HG03097 (cell line): Measurements from ENCODE around the gene CAV2.
A peak's percentile ranks its signal among the peaks of the same experiment; 100 is the strongest.

Source experiments
- ATAC-seq: cut with Tn5 transposase; IDR thresholded peaks from one replicate; pipeline ENCODE4 v1.9.1; 2021; ENCODE audit not compliant: unreplicated experiment, low FRiP score

CAV2 gene

GRCh38 chr7:116521046-116521664, 21.6 kb downstream of the CAV2 start:
- ATAC-seq: no peak

DNA sequence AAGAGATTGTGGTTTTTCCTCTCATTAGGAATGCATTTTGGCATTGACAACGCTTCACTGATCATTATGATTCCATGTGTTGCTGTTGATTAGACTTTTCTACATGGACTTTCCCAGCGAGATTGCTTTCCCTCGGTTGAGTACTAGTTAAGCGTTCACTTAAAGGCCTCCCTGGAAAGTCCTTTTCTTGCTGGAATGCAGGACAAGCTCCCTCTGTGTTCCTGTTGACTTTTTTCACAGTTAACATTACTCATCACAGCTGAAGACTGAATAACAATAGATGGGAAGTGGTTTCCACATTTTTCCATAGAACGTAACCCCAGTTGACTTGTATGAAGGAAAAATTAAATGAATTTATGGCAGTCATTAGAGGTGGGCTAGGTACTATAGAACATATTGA, 22.7 kb downstream of the CAV2 start:
- no peak for ATAC-seq

DNA sequence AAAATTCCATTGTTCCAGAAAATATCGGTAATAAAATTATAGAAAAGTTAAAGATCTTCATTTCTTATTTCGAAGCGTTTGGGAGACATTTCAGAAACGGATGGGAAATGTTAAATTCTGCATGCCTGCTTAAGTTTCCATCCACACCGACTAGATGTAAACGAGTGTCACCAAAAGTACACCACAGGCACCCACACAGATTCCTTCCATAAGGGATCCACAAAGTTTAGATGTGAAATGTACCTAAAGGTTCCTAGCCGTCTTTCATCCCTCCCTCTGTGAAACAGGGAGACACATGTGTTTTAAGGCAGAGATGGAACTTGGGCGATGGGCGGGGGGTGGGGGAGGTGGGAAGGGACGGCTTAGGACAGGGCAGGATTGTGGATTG, 24.7 kb downstream of the CAV2 start:
- no peak for ATAC-seq

DNA sequence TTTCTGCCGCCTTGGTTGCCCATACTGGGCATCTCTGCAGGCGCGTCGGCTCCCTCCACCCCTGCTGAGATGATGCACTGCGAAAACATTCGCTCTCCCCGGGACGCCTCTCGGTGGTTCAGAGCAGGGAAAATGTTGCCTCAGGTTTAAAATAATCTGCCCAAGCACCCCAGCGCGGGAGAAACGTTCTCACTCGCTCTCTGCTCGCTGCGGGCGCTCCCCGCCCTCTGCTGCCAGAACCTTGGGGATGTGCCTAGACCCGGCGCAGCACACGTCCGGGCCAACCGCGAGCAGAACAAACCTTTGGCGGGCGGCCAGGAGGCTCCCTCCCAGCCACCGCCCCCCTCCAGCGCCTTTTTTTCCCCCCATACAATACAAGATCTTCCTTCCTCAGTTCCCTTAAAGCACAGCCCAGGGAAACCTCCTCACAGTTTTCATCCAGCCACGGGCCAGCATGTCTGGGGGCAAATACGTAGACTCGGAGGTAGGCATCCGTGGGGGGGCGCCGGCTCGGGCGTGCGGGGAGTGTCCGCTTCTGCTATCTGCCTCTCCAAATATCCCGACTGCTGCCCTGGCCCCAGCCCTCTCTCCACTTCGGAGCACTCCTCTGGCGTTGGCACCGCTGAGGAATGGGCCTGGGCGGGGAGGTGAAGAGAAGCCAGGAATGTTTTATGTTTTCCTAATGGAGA, 25.2 kb downstream of the CAV2 start, which contains the start of gene CAV1:
CAV1 (plus strand) TSS at position 428 of the 689 bp plus-strand sequence; CDS start at position 455, 27 bp downstream.
- no peak for ATAC-seq

DNA sequence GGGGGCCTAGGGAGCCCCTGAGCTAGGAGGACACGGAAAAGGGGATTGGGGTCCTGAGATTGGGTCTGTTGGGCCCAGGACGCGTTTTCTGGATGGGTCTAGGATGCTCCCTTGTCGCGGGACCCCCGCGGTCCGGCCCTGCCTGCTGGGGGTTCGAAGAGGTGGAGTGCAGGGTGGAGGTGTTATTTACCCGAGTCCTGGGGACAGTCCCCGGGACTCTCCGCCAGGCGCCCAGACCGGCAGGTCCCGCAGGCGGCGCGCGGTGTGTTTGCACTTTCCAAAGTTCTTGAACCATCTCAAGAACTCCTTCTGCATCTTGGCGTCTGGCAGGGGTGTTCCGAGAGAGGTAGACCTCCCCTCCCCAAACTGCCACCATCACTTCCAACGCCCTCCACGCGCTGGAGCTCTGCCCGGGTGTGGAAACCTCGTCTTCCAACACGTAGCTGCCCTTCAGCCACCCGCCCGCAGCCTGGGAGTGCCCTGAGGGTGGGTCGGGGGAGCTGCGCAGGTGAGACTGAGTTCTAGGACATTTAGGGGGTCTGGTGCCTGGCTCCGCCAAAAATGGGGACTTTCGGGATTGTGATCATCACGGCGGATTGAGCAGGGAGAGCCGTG, 25.9 kb downstream of the CAV2 start:
- no peak for ATAC-seq

DNA sequence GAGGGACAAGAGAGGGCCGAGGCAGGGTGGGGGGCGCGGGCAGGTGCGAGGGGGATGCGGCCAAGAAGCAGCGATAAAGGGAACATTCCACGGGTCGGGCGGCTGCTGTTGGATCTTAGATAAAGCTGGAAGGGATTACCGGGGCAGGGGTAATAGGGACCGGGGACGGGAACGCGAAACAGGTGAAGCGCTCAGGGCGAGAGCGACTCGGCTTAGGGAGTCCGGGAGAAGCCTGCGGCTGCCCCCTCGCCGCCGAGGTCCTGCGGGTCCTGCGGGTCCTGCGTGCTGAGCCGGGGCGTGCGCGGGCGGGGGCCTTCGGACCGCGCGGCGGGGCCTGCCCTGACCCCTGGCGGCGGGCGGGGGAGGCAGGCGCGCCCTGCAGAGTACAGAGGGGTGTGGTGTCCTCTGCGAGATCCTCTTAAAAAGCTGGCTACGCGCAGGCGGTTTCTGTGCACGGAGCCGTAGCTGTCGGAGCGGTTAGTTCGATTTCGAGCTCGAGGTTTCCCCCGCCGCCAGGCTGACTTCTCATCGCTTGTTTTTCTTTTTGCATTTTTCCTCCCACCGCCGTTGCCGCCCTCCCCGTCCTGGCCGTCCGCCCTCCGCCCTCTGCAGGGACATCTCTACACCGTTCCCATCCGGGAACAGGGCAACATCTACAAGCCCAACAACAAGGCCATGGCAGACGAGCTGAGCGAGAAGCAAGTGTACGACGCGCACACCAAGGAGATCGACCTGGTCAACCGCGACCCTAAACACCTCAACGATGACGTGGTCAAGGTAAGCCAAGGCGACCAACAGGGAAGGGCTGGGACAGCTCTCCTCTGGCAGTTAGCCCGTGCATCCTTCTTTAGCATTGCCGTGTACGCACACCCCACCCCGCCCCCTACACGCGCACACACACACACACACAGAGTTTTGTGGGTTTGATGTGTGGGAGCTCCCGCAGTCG, 26.6 kb downstream of the CAV2 start:
- ATAC-seq: peak; percentile 96

DNA sequence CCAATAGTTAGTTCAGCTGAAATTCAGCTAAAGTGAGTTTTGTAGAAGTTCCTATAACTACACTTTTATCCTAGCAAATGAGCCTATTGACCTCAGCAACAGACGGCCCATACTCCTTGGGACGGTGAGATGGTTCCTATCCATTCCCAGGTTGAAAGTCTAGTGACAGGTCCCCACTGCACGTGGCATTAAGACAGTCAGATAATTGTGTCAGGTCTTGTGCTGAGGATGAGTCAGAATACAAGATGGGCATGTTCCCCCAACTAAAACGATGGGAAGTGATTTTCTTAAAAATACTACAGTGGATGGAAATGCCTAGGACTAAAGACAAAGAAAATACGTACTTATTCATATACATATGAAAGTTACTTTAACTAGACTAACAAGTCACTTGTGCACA, 27.4 kb downstream of the CAV2 start:
- no peak for ATAC-seq

DNA sequence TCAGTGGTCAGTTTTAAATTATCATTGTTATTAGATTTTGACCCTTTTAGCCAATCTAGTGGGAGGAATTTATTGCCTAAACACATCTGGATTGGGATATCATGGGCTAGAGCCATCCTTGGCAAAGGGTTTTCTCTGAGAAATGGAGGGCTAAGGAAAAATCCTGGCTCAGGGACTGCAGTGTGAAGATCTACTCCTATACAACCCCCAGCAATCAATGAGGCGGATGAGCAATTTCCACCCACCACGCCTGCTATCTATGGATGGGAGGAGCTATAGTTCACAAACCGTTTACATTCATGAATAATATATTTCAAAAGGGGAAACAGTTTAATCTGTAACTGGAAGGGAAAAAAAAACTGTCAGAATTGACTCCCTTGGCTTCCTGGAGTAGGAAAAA, 28.0 kb downstream of the CAV2 start:
- ATAC-seq: no peak

DNA sequence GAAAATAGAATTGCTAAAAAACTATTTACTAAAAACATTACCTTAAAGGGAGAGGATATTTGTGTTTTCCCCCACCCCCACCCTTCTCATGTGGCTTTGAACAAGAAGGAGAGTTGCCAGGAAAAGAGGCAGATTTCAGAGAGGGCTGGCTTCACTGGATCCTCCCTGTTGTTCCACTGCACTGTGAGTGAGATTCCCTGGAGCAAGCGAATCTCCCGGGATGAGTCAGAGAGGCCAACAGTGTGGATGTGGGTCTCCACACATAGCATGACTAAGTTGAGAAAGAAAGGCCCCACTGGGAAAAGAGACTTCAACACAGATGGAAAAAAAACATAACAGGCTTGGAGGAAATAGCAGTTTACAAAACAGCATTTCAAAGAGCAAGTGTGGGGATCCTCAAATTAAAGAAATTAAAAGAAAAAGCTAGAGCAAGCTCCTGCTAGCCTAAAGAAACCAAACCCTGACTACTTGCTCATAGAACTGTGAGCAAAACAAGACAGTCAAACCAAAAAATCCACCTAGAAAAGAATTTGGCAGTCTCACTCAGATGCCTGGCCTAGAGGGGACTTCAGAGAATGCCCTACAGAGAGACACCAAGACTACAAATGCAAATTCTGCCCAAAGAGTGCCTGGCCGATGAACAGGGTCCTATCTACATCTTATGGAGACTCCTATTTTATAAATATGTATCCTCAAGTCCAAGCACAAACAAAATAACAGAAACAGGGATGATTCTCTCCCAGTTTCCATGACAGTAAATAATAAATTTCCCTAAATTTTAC, 28.7 kb downstream of the CAV2 start:
- ATAC-seq: no peak

DNA sequence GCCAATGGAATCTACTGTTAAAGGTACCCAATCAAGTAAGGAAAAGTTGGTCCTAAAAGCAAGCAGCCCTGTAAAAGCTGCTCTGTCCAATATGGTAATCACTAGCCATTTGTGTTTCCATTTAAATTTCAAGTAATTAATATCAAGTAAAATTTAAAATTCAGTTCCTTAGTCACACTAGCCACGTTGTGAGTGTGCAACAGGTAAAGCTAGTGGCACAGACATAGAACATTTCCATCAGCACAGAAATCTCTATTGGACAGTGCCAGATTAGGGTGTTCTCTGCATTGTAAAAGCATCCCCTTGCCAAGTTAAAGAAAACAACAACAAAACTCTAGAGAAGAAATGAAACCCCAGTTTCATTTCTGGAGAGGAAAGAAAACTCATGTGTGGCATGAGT, 29.7 kb downstream of the CAV2 start:
- no peak for ATAC-seq

DNA sequence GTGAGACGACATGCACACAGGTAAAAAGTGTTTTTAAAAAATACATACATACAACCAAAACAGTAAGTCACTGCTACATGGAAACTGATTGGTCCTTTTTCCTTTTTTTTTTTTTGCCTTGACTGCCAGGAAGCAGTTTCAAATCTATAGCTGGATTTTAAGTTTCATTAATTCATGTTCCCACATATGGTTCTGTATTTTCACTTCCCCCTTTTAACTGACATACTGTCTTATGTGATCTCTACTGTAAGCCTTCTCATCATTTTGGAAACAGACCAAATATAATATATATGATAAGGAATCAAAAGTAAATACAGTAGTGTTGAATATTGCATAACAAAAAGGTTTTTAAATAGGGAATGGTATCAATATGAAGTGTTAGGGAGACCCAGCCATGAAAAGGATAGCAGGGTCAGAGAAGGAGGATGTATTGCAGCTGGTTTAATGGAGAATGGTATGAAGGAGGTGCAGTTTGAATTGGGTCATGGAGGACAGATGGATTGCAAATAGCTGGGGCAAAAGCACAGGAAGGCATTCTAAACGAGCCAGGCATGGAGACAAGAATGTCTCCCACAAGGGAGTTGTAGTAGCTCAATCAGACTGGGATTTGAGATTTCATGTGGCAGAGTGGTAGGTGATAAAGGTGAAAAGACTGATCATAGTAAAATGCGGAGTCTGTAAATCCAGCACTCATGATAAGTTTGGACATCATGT, 30.7 kb downstream of the CAV2 start:
- no peak for ATAC-seq

DNA sequence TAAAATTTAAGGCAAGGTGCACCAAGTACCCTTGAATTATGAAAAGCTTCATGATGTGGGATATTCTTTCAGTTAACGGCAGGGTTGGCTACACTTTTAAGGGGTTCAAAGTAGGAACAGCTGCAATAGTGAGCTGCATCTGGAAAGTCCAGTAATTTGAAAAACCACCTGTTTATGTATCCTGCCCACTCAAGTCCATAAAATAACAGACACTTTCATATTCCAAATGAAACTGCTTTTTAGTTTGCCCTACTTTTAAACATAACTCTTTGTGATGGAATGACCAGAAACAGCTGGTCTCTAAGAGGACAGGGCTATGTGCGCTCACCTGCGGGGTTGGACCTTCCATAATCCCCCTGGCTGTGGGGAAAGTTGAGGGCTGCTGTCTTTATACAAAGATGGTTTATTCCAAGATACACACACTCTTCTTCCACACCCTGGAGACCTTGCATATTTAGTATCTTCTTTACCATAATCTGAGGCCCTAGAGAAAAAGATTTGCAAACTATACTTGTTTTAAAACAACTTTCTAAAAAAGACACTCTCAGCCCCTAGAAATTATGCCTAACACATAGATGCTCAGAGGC, 32.7 kb downstream of the CAV2 start:
- no peak for ATAC-seq

GRCh38 chr7:116534790-116535189, 35.3 kb downstream of the CAV2 start:
- no peak for ATAC-seq

- ATAC-seq: no peak
Measured at GRCh38 chr7:116535416-116535815, 35.9 kb downstream of the CAV2 start.

DNA sequence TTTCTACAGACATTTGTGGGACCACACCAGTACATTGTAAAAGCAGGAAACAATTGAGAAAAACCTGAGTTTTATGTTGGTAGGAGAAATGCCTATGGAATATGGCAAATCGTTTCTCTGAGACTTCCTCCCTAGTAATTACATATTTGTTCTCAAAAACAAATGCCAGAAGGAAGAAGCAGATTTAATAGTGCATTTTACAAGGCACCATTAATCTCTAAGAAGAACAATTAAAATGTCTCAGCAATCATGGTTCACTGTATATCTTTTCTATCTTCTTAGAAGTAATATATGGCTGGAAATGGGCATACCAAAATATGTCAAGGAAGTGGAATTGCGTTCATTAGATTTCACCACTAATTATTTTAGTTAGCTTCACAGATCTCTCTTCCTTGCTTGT, 38.6 kb downstream of the CAV2 start:
- ATAC-seq: no peak

DNA sequence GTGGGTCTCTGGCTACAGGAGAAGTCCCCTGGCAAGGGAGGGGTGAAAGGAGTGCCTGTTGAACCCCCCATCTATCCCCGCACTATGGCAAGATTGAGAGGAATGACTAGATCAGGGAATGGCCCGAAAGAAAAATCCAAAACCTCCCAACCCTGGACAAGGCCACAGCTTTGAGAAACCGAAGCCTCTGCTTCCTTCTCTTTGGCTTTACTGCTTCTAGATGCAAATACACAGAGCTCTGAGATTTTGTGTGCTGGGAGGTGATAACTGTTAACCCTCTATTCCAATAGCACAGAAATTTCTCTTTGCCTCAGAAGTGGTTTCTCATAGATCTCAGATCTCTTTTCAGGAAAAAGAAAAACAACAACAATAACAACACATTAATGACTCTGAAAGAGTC, 40.3 kb downstream of the CAV2 start:
- no peak for ATAC-seq

DNA sequence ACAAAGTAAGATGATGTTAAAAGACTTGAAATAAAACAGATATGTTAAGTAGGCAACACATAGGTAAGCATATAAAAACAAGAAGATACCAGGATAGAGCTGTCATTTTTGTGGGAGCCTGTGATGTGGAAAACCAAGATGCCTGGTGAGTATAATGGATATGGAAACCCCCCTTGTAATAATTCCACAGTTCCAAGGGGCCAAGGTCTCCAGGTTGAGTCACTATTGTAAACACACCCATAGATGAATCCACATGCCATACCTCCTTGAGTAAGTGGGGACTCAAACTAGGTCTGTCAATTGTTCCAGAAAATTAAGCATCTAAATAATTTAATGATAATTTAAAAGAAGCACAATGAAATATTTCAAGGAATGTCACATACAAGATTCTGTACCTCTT, 41.2 kb downstream of the CAV2 start:
- ATAC-seq: no peak

DNA sequence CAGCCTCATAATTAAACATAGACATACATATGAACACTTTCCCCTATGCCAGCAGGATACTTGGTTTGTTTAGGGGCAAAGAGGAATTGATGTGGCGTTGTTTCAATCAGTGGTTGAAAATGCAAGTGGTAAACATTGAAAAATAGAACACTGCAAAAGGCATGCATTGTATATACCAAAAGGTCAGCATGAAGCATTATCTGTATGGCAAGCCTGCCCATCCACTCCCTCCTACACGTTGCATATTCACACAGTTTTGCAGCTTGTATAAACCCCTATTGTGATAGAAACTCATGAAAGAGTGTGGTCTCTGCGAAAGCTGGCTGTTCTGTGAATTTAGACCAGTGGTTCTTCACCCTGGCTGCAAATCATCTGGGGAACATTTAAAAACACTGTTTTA, 42.4 kb downstream of the CAV2 start:
- no peak for ATAC-seq

- no peak for ATAC-seq
Measured at GRCh38 chr7:116542618-116543017, 43.1 kb downstream of the CAV2 start.
